Esophagus squamous epithelium (tissue), 5 donors: ENCODE data around the gene UNK. TPM values are rescaled to one million over a fixed set of nuclear protein-coding genes. Genes with fewer than 3 reads are reported as not detected.

Experiments used
- DNase-seq: peaks from one replicate; lab custom pipeline; 2025; lab: John Stamatoyannopoulos, UW
- H3K27ac ChIP-seq, 4 donors: fragments of 200-600 bp; sonication (generic); one replicate each; pipeline ENCODE4 v1.5.1; 2016 to 2019; ENCODE audit warnings: mild to moderate bottlenecking in 1 of 4
- H3K27me3 ChIP-seq, 4 donors: fragments of 200-600 bp; sonication (generic); 1 replicate in 3 of 4; 2 replicates in 1 of 4; pipeline versions ENCODE4 v1.5.1 to v1.6.0; 2017 to 2021; ENCODE audit warnings: antibody characterized with exemption in 1 of 4
- H3K36me3 ChIP-seq, 3 donors: fragments of 200-600 bp; sonication (generic); one replicate each; pipeline ENCODE4 v1.5.1; 2016 to 2019
- H3K4me1 ChIP-seq, 3 donors: fragments of 200-600 bp; sonication (generic); one replicate each; pipeline ENCODE4 v1.5.1; 2017 to 2019
- H3K4me3 ChIP-seq, 4 donors: fragments of 200-600 bp; sonication (generic); 1 replicate in 3 of 4; 2 replicates in 1 of 4; pipeline ENCODE4 v1.5.1; 2016 to 2019; ENCODE audit warnings: mild to moderate bottlenecking in 2 of 4, moderate library complexity in 1 of 4
- H3K9me3 ChIP-seq, 3 donors: fragments of 200-600 bp; sonication (generic); one replicate each; pipeline ENCODE4 v1.5.1; 2016 to 2019
- POLR2A ChIP-seq, 4 donors: fragments of 450-650 bp; IDR thresholded peaks; one replicate each; pipeline ENCODE4 v1.6.1; 2017; ENCODE audit warnings: antibody characterized with exemption in 4 of 4, mild to moderate bottlenecking in 4 of 4, moderate library complexity in 3 of 4
- WGBS, 2 donors: methylation state at CpG; one replicate each; pipeline ENCODE4 v1.1.5; 2018; 5-methylcytosine and 5-hydroxymethylcytosine counted together
- intact Hi-C: fragments of 100-400 bp; cut with DNase I; formaldehyde crosslinking; loops from one replicate; pipeline ENCODE4 v1.15.0; 2022
- total RNA-seq, 4 donors: library from RNA; depleted of rRNA; stranded (reverse); fragments of >200 nt; gene quantifications; one replicate each; pipeline ENCODE4 v1.1.0, GENCODE V29; 2016
- TF ChIP-seq, protein P1 (sequence below), 6 experiments: fragments of 450-650 bp in 4 of 6; fragments of 200-600 bp in 2 of 6; sonication (generic) in 2 of 6; IDR thresholded peaks; one replicate each; pipeline ENCODE4 v1.5.1; 2016 to 2019; ENCODE audit warnings: antibody characterized with exemption in 6 of 6, mild to moderate bottlenecking in 4 of 6, moderate library complexity in 4 of 6
- donor health status: DM: yes; HTN: yes; CAD: no.

UNK gene
- total RNA-seq, 4 donors from 2014 or later, result 14.8 to 27.3 (median 20.4) TPM

DNA sequence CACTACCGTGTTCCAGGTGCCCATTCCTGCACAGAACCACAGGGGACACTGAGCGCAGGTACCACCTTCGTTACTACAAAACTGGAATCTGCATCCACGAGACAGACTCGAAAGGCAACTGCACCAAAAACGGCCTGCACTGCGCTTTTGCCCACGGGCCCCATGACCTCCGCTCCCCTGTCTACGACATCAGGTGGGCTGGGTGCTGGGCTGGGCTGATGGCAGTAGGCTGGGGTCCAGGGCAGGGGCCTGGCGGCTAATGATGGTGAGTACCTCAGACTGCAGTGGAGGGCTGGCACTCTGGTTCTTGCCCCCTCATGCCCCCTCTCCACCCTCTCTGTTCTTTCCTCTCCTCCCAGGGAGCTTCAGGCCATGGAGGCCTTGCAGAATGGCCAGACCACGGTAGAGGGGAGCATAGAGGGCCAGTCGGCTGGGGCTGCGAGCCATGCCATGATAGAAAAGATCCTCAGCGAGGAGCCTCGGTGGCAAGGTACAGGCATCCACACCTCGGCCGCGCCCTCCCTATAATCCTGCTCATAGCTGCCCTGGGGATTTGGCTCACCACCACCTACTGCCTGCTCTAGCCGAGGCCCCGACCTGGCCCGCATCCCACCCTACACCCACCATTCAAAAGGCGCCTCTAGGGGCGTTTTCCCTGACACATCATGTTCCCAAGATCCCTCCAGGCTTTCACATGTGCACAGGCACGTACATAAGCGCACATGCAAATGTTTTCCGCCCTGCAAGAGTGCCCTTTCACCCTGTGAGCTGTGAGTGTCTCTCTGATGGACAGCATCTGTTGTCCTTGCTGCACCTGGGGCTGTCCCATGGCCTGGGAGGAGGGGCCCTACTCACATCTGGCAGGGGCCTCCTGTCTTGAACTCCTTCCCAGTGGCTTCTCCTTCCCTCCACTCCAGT is 27.7 kb downstream of the UNK start:
- Histone ChIP-seq H3K27me3 (no peaks in the 10 kb centered on the region), H3K4me3 (no peak overlapping the region), H3K9me3 (no peaks in the 10 kb centered on the region), H3K36me3 (peaks cover 13 to 79% (median 22%) of the 10 kb centered on the region in 3 donors), H3K4me1 (peaks cover 34 to 83% (median 57%) of the 10 kb centered on the region in 3 donors), H3K27ac (peak overlapping the region; percentile 7 to 90 (median 60))
- TF ChIP-seq, protein P1, sequence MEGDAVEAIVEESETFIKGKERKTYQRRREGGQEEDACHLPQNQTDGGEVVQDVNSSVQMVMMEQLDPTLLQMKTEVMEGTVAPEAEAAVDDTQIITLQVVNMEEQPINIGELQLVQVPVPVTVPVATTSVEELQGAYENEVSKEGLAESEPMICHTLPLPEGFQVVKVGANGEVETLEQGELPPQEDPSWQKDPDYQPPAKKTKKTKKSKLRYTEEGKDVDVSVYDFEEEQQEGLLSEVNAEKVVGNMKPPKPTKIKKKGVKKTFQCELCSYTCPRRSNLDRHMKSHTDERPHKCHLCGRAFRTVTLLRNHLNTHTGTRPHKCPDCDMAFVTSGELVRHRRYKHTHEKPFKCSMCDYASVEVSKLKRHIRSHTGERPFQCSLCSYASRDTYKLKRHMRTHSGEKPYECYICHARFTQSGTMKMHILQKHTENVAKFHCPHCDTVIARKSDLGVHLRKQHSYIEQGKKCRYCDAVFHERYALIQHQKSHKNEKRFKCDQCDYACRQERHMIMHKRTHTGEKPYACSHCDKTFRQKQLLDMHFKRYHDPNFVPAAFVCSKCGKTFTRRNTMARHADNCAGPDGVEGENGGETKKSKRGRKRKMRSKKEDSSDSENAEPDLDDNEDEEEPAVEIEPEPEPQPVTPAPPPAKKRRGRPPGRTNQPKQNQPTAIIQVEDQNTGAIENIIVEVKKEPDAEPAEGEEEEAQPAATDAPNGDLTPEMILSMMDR (IDR thresholded peaks at IDR 0.05), result peak in 2 of 6 experiments; percentile 29 to 36
- TF ChIP-seq POLR2A (IDR thresholded peaks at IDR 0.05), result no peak
- WGBS, 2 donors, result 53 to 60% methylated on average over 16 to 22 of the region's 27 CpGs
- intact Hi-C loops, result no loop called here
- no peak for DNase-seq

DNA sequence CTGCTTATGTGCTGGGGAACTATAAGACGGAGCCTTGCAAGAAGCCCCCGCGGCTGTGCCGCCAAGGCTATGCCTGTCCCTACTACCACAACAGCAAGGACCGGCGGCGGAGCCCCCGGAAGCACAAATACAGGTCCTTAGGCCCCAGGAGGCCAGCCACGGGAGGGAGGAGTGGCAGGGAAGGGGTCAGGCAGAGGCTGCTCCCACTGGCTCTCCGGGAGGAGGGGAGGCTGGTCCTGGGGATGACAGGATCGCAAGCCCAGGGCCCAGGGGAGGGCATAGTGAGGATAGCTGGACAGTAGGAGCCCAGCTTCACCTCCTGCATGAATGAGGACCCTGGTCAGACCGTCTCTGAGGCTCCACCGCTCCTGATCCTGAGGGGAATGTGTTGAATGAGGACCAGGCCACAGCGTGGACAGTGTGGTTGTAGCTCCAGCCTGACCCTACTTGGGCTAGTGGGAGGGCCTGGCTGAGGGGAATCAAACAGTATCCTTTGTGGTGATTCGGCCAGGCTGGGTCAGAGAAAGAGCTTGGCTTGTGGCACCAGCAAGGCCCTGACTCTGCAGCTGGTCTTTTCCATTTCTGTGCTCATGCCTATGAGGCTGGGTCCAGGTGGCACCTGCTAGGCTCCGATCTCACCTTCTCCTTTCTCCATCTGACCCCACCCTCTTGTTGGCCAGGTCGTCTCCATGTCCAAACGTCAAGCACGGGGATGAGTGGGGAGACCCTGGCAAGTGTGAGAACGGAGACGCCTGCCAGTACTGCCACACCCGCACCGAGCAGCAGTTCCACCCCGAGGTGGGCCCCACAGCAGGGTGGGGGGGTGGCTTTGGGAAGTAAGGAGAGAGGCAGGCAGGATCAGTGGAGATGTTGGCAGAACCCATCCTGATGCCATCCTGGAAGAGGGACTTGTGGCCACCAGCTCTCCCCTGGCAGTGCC is 28.7 kb downstream of the UNK start:
- no peak for DNase-seq

DNA sequence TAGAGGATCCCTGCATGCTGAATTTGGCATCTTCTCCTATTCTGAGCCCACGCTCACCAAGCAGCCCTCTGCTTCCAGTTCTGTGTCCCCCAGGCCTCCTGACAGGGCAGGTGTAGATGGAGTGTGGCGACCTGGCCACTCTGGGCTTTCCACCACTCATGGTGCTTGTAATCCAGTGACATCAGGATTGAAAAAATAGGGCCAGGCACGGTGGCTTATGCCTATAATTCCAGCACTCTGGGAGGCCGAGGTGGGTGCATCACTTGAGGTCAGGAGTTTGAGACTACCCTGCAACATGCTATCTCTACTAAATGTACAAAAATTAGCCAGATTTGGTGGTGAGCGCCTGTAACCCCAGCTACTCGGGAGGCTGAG is 29.4 kb downstream of the UNK start:
- H3K4me3 ChIP-seq, result no peak overlapping the region
- peak overlapping the region in 2 of 4 donors; percentile 67 to 90 for H3K27ac ChIP-seq
- 75% methylated on average over 2 of the region's 6 CpGs; no CpG with 5 or more reads in 1 of the 2 donors for WGBS, 2 donors
- no peaks in the 10 kb centered on the region for H3K27me3 ChIP-seq
- H3K9me3 ChIP-seq, result no peaks in the 10 kb centered on the region
- no peak for TF ChIP-seq POLR2A (IDR thresholded peaks at IDR 0.05)
- TF ChIP-seq, protein P1 (IDR thresholded peaks at IDR 0.05), result no peak
- H3K36me3 ChIP-seq, result peaks cover 27 to 96% (median 37%) of the 10 kb centered on the region in 3 donors
- intact Hi-C loops, result no loop called here
- peaks cover 24 to 67% (median 41%) of the 10 kb centered on the region in 3 donors for H3K4me1 ChIP-seq
- DNase-seq, result no peak

More for the DNA sequence above, 28.7 kb downstream of the UNK start:
- no peaks in the 10 kb centered on the region for H3K9me3 ChIP-seq
- peaks cover 20 to 89% (median 31%) of the 10 kb centered on the region in 3 donors for H3K36me3 ChIP-seq
- H3K27ac ChIP-seq, result peak overlapping the region; percentile 7 to 90 (median 60)
- 70 to 80% methylated on average over 1 to 4 of the region's 24 CpGs for WGBS, 2 donors
- peaks cover 29 to 73% (median 47%) of the 10 kb centered on the region in 3 donors for H3K4me1 ChIP-seq
- intact Hi-C loops, result no loop called here
- no peak for TF ChIP-seq POLR2A (IDR thresholded peaks at IDR 0.05)
- TF ChIP-seq, protein P1 (IDR thresholded peaks at IDR 0.05), result no peak
- no peaks in the 10 kb centered on the region for H3K27me3 ChIP-seq
- H3K4me3 ChIP-seq, result no peak overlapping the region

DNA sequence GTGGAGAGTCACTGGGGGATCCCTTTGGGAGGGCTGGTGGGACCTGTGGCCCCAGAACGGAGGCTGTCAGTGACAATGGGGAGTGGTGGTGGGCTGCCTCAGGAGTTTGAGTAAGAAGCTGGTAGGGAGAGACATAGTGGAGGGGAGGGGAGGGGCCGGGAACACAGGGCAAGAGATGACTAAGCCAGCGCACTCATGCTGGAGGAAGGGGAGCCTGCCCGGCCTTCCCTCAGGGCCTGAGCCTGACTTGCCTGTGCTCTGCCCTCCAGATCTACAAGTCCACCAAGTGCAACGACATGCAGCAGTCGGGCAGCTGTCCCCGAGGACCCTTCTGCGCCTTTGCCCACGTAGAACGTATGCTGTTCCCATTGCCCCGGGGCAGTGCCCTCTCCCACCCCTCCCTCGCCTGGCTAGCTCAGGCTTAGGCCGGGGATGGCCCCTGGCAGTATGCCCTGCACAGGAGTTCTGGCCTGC is 30.3 kb downstream of the UNK start:
- peak overlapping the region; percentile 57 to 90 (median 68) for H3K27ac ChIP-seq
- no peaks in the 10 kb centered on the region for H3K27me3 ChIP-seq
- 40 to 50% methylated on average over 9 to 13 of the region's 13 CpGs for WGBS, 2 donors
- intact Hi-C loops, result no loop called here
- TF ChIP-seq, protein P1 (IDR thresholded peaks at IDR 0.05), result no peak
- no peak for TF ChIP-seq POLR2A (IDR thresholded peaks at IDR 0.05)
- no peak for DNase-seq
- H3K36me3 ChIP-seq, result peaks cover 36 to 100% (median 47%) of the 10 kb centered on the region in 3 donors
- peaks cover 14 to 57% (median 32%) of the 10 kb centered on the region in 3 donors for H3K4me1 ChIP-seq
- no peaks in the 10 kb centered on the region for H3K9me3 ChIP-seq
- no peak overlapping the region for H3K4me3 ChIP-seq
